CD4-positive, alpha-beta T cell treated with Interleukin-17A for 4 hours (primary cell): Measurements from ENCODE around the gene RAB40B.

Source experiments
- DNase-seq: peaks from one replicate; pipeline ENCODE4 v3.0.0-alpha.2; 2020; ENCODE audit warnings: mixed read lengths

Gene RAB40B

DNA sequence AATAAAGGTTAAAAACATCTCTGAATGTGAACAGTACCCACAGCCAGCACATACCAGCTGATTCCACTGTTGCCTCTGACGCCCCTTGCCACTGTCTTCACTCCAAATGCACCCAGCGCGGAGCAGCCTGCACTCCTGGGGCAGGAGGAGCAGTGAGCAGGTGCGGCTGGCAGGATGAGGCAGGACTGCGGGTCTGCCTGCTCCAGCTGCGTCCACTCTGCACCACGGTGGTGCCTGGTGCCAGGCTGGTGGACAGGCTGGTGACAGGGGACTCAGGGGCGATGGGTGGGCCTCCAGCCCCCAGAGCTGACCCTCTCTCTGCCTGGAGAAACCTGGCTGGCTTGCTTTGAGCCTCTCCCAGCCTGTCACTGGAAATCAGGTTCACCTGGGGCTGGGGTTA, 9.4 kb downstream of the RAB40B start:
- no peak for DNase-seq

DNA sequence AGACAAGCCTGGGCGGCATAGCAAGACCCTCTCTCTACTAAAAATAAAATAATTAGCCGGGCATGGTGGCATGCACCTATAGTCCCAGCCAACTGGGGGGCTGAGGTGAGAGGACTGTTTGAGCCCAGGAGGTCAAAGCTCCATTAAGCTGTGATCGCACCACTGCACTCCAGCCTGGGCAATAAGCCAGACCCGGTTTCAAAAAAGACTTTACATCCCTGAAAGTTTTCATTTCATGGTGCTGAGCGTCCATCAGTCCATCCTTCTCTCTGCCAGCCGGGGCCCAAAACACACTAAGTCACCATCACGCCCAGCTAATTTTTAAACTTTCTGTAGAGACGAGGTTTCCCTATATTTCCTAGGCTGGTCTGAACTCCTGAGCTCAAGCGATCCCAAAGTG, 10.6 kb downstream of the RAB40B start:
- DNase-seq = no peak

DNA sequence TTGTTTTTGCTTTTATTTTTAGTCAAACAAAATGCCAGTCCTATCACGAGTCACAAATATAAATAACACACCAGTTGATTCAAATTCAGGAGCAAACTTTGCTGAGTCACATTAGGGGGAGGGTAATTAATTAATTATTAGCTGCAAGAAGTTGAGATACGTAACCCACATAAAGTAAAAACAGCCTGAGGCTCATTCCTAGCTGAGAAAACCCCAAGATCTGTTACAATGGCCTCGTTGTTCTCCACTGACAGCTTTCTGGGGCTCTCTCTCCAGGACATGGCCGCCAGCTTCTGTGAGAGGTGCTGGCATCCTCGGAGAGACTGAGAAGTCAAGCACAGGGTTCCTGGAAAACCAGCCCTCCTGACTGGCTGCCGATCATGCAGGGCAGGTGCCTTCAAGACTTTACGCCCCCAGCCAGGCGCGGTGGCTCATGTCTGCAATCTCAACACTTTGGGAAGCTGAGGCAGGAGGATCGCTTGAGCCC, 11.1 kb downstream of the RAB40B start:
- DNase-seq = no peak

DNA sequence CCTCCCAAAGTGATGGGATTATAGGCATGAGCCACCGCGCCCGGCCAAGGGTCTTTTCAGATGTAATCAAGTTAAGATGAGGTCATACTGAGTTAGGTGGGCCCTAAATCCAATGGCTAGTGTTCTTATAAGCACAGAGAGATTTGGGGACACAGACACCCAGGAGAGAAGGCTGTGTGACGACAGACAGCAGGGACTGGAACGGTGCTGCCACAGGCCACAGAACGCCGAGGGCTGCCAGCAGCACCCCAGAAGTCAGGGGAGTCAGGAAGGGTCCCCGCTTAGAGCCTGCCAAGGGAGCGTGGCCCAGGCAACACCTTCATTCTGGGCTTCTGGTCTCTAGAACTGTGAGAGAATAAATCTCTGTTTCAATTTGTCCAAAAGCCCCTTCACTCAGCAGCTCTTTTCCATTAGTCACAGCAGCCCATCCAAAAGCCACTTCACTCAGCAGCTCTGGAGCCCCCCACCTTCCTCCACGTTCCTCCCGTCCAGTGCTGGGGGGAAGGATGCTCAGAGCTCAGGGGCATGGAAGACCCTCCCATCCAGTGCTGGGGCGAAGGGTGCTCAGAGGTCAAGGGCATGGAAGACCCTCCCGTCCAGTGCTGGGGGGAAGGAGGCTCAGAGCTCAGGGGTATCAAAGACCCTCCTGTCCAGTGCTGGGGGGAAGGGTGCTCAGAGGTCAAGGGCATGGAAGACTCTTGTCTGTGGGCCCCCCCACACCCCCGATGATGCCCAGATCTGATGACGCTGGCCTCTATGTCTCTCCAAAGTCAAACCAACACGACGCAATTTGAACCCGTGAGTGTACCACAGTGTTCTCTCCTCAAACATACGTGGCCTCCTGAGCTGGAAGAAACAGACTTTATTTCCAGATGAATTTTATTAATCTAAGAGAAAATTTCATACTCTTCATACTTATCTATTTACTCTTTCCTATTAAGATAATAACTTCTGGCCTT, 11.9 kb downstream of the RAB40B start:
- no peak for DNase-seq

DNA sequence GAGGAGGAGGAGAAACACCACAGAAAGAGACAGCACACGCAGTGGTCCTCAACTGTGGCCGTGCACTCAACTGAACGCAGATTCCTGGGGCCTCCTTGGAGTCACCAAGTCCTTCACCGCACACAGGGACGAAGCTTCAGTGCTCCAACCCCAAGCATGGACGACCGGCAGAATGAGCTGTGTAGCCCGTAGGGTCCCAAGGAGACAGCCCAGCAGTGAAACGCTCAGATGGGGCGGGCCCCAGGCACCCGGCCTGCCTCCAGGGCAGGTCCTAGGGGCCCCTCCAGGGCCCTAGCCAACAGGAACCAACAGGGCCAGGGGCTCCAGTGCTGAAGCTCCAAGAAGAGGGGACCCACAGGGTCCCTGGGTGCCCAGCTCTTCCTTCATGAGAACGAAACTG, 13.2 kb downstream of the RAB40B start:
- DNase-seq = no peak

DNA sequence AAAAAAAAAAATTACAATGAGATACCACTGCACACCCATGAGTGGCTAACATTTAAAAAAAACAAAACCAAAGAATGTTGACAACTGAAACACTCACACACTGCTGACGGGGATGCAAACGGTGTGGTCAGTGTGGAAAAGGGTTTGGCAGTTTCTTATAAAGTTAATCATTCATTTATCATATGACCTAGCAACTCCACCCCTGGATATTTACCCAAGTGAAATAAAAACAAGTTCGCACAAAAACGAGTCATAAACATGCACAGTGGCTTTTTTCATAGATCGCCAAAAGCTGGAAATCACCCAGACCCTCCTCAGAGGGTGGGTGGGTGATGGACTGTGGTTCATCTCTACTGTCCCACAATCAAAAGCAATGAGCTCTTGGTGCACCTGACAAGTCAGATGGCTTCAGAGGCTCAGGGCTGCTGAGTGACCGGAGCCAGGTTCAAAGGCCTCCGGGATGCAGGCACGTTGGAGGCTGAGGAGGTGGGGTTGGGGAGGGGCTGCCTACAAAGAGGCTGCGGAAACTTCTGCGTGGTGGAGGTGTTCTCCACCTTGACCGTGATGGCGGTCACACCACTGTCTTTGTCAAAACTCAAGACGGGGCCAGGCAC, 14.2 kb downstream of the RAB40B start:
- DNase-seq = no peak

DNA sequence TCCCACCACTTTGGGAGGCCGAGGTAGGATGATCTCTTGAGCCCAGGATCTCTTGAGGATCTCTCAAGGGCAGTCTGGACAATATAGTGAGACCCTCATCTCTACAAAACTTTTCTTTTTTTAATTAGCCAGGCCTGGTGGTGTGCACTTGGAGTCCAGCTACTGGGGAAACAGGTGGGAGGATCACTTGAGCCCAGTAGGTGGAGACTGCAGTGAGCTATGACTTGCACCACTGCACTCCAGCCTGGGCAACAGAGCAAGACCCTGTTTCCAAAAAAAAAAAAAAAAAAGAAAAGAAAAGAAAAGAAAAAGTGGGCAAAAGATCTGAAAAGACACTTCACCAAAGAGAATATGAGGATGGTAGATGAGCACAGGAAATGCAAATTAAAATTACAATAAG, 15.0 kb downstream of the RAB40B start:
- no peak for DNase-seq

DNA sequence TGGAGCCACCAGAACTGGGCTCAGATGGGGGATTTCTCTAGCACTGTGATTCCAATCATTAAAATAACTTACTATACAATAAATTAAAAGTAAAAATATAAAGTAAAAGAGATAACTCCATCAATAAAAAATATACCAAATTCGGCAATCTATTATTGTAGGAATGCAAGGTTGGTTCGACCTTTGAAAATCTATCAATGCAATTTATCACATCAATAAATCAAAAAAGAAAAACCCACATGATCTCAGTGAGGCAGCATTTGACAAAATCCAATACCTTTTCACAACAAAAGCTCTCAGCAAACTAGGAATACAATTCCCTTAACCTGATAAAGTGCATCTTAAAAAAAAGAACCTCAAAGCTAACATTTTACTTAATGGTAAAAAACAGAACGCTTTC, 17.0 kb downstream of the RAB40B start:
- no peak for DNase-seq

DNA sequence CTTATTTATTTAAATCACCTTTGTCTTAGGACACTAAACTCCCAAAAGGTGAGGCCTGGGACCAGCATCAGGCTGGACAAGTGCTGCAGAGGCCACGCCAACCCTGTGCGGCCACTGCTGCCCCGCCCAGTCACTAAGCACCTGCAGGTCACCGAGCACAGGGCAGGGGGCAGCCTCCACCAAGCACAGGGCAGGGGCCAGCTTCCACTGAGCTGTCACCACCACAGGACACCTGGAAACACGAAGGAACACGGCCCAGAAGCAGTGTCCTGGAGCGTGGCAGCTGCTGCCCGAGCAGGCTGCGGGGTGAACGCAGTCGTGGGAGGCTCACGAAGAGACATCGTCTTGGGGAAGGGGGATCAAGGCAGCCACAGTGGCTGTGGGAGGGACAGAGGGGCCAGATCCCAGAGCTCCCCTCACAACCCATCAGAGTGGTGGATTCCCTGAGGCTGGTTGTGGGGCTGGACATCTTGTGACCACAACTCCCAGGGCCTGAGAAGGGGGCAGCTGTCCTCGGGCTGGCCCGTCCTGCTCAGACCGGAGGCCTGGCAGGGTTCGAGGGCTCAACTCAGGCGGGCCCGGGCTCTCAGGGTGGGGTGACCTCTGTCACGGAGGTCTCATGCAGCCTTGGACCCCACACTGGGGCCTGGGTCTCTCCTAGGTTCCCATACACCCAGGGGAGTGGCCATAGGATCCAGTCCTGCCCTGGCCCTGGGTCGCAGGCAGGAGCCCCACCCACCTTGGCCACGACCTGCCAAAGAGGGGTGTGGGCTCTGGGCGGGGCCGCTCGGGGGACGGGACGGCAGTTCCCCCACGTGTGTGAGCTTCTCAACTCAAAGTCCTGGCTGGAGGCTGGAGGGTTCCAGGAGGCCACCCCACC, 18.7 kb downstream of the RAB40B start:
- DNase-seq = no peak

DNA sequence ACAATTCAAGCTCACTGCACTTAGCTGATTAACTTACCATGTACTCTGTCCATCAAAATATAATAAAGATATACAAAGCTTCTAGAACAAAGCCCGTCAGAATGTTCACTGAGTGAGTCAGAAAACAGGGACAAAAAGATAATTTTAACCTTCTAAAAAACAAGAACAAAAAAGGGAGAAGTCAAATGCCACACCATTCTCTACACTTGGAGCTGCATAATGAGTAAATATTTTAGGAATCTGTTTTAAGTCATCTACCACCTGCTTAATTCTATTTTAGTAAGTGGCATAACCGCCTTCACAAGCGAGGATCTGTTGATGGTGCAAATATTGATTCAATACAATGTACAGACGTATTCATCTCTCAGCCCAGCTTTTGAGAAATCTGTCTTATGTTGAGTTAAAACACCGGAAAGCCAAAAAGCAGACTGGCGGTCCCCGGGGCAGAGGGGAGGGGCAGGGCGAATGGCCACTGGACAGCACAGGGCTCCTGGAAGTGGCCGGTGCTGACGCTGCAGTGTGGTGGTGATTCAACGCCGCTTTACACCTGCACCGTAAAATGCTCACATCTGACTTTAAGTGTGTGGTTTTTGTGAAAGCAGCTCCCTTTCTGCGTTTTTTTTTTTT, 20.1 kb downstream of the RAB40B start:
- DNase-seq = no peak

DNA sequence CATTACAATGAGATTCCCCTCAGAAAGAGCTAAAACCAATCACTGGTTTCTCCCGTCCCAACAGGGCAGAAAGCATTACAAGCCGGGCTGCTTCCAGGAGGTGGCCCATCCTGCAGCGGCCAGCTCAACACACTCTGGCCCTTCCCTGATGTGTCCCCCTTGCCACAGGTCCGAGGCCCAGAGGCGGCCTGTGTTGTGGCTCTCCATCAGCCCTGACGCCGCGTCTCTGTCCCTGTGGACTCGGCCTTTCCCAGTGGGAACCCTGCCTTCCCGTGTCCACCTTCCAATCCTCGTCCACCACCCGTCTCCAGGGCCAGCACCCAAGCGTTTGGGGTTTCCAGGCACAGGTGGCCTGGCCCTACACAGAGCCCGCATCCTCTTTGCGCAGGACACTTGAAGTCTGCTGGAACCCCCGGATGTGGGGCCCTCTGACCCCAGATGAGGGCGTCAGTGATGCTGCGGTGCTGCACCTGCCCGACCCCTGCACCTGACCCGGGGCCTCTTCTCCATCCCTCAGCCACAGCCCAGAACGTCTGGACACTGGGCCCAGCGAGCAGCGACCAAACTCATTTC, 21.1 kb downstream of the RAB40B start:
- no peak for DNase-seq

DNA sequence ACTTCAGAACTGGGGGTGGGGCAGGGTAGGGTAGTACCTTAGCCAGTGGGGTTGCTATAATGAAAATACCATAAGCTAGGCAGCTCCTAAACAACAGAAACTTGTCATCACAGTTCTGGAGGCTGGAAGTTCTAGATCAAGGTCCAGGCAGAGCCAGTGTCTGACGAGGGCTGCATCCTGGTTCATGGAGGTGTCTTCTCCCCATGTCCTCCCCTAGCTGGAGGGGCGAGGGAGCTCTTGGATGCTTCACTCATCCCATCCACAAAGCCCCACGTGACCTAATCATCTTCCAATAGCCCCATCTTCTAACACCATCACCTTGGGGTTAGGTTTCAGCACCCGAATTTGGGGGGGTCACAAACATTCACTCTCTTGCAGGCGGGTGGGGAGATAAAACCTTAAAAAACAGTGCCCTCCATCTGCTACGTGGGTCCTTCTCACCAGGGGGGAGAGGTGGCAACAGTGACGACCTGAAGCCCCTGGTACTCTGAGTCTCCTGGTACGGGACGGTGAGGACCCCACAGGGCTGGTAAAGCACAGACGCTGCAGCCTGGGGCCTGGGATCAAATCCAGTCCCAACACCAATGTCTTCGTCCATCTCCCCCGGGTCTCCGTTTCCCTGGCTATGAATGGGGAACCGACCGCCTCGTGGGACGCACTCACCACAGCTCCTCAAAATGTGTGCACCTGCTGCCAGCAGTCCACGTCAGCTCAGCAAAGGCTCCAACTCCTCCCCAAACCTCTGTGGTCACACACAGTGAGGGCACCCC, 22.8 kb downstream of the RAB40B start:
- DNase-seq = no peak

DNA sequence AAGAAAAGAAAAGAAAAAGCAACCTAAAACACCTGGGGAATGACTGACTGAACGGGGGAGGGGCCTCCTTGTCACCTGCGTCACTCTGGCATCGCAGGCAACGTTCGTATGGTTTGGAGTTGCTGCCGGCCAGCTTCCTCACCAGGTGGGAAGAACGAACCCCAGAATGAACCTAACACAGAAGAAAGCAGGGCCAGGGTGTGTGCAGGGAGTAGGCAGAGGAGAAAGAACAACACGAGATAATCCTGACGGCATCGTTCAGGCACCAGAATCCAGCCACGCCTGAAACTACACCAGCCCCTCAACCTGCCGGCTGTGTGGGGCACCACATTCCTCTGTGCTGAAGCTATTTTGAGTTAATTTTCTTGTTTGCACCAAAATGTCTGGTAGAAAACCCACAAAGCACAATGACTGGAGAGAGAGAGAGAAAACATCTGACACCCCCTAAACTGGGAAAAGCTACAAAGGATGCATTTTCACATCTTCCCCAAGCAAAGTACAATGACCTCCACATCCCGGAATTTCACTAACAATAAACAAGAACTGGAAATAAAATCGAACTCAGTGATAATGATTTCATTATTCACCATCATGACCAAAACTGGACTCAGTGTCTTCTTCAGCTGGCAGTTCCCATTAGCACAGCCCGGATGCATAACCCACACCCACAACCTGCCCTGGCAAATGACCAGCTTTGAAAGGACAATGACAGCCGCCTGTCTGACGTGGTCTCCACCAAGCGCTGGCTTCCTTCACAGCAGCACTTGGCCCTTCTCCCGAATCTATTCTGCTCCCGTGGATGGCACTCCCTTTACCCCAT, 23.6 kb downstream of the RAB40B start:
- no peak for DNase-seq

DNA sequence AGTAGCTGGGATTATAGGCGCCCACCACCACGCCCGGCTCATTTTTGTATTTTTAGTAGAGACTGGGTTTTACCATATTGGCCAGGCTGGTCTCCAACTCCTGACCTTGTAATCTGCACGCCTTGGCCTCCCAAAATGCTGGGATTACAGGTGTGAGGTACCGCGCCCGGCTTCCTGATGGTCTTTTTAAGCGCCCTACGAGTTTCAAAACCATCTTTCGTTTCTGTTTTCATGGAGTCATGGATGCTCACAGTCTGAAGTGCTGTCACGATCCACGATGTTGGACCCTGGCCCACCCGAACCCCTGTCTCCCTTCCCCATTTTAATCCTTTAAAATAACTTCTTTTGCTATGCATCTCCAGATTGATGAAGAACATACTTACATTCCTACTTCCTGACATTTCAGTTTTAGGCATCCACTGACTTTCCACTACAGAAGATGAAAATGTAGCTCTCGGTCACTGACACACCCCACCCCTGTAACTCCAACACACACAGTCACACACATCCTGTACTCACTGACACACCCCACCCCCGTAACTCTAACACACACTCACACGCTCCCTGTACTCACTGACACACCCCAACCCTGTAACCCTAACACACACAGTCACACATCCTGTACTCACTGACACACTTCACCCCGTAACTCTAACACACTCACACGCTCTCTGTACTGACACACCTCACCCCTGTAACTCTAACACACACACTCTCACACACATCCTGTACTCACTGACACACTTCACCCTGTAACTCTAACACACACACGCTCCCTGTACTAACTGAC, 27.6 kb downstream of the RAB40B start:
- DNase-seq = no peak

DNA sequence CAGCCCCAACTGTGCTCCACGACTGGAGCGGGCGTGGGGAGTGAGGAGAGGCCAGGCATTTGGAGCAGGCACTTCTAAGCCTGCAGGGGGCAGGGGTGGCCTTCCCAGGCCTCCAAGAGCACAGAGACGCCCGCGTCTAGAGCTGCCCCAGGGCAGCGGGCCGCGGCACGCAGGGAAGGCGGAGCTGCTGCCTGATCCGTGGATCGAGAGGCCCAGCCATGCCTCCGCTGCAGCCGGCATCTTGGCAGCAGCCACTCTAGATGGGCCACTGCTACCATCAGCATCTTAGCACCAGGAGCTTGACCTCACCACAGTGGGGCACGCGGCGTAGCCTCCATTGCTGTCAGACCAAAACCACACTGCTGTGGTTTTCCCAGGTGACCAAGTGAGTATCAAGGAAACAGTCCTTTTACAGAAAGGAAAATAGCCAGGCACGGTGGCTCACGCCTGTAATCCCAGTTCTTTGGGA, 29.8 kb downstream of the RAB40B start:
- DNase-seq = peak; percentile 56

DNA sequence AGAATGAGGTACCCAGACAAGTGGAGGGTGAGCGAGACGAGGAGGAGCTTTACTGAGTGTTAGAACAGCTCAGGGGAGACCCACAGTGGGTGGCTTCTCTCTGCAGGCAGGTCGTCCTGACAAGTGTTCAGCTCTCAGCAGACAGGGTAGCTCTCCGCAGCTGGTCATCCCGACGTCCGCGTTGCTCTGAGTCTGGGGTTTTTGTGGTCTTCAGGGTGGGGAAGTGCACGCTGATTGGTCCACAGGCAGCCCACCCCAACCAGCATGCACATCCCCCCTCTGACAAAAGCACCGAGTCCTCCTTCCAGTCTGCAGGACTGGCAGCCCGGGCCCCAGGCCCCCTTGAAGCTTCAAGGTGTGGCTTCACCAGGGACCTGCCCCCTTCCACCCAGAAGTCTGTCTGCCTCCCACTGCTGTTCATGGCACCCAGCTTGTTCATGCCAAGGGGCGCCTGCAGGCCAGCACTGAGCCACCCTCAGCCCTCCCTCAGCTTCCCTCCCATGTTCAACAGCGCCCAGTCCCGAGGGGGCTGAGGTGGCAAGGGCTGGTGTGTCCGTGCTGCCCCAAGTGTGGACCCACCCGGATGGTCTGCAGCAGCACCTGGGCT, 30.4 kb downstream of the RAB40B start:
- DNase-seq = no peak

DNA sequence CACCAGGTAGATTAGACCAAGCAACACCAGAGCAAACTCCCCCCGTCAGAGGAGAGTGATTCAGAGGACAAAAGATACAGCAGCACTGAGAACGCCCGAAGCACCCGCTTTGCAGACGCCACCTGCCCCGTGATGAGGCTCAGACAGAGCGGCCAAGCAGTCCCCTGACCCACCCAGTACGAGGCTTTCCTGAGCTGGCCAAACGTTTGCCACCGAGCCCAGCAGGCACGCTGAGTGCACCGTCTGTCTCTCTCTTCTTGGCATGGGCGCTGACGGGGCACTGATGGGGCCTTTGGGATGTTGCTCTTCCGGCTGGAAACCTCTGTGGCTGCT, 30.9 kb downstream of the RAB40B start:
- DNase-seq = no peak

DNA sequence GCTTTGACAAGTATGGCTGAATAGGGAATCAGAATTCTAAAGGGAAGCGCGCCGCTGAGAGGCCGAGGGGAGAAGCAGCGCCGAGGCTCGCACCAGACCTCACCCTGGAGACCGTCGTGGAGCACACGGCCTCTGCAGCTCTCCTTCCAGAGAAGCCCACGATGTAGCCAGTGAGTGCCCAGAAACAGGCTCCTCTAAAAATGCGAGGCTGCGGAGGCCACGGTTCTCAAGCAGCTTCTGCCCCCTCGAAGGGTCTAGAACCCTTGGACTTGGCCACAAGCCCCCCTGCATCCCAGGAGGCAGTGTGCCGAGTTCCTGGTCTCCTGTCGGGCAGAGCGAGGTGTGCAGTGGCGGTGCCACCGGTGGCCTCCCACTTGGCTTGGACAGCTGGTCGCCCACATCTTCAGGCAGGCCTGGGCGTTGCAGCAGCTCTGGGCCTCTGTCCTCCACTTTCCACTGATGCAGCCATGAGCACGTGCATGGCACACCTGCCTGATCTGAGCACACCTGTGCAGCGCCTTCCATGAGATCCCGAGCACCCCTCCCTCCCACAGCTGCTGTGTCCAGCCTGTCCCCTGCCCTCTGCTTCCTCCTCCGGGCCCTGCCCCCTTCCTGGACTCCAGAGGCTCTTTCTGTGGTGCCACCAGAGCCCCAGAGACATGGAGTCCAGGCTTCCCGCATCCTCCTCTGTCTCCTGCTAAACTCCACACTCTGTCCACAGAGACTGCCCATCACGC, 31.4 kb downstream of the RAB40B start:
- DNase-seq = no peak

DNA sequence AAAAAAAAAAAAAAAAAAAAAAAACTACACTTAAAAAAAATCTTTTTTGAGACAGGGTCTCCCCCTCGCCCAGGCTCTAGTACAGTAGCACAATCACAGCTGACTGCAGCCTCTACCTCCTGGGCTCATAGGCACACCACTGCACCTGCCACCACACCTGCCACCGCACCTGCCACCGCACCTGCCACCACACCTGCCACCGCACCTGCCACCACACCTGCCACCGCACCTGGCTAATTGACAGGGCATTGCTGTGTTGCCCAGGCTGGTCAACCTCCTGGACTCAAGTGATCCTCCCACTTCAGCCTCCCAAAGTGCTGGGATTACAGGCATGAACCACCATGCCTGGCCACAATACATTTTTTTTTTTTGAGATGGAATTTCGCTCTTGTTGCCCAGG, 32.6 kb downstream of the RAB40B start:
- DNase-seq = no peak
